HS-5 (cell line): Measurements from ENCODE around the gene CALR.
"Not testable (repeated sequence)": the region's sequence is repeated elsewhere in the genome, so short reads cannot be mapped to it uniquely, and the experiment has no call there.

Source experiments
- DNase-seq: peaks from one replicate; pipeline ENCODE4 v3.0.0-alpha.2; 2012; ENCODE audit warnings: low read depth

Gene CALR

DNA sequence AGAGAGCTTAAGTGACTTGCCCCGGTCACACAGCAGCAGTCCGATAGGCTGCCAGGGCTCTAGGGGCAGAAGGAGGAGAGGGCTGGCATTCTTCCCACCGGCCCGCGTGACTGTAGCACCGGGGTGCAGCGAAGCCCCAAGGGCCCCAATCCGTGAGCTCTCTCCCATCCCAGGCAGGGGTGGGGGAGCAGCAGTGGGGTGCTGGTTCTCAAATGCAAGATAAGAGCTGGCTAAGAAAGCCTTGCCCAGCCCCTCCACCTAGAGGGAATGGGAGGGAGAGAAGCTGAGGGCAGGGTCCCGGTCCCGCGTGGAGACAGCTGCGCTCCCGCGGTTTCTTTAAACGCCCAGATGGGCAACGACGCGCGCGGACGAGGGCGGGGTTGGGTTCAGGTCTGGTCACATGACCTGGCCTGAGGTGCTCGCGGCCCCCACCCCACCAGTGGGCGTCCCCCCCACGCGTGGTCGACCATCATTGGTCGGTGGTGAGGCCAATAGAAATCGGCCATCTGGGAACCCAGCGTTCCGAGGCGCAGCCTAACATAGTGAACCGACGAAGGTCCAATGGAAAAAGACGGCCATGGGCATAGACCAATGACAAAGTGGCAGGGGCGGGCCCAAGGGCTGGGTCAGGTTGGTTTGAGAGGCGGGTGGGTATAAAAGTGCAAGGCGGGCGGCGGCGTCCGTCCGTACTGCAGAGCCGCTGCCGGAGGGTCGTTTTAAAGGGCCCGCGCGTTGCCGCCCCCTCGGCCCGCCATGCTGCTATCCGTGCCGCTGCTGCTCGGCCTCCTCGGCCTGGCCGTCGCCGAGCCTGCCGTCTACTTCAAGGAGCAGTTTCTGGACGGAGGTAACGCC, at the start of gene CALR:
CALR (plus strand) TSS at position 683 of the 852 bp plus-strand sequence; CDS start at position 754, 71 bp downstream.
- peak; percentile 100 for DNase-seq

GRCh38 chr19:12890299-12890786, 48.1 kb upstream of the CALR start:
- DNase-seq: not testable (repeated sequence)

GRCh38 chr19:12890787-12891552, 47.4 kb upstream of the CALR start, which contains the start of gene GCDH:
TSS of gene GCDH (plus strand) at chr19:12891160. CDS start at chr19:12891305, 145 bp downstream.
- DNase-seq: peak; percentile 96

GRCh38 chr19:12891553-12892021, 46.8 kb upstream of the CALR start:
- DNase-seq: no peak

DNA sequence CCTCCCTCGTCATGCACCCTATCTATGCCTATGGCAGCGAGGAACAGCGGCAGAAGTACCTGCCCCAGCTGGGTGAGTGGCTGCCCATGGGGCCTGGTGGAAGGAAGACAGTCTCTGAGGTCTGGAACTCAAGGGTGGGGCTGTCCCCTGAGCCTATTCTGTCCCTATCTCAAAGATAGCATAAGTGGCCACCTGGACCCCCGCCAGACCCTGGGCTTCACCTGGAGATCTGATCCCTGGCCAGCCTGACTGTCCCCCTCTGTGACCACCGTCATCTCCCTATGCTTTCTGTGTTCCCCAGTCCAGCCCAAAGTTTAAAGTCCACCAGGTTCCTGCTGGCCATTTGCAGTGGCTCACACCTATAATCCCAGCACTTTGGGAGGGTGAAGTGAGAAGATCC, 44.8 kb upstream of the CALR start:
- no peak for DNase-seq

- no peak for DNase-seq
Observed at GRCh38 chr19:12896460-12896859, 41.9 kb upstream of the CALR start.

- no peak for DNase-seq
Observed at GRCh38 chr19:12899891-12900518, 38.4 kb upstream of the CALR start.

- DNase-seq: no peak
Observed at GRCh38 chr19:12907166-12907565, 31.2 kb upstream of the CALR start.

GRCh38 chr19:12912571-12912970, 25.8 kb upstream of the CALR start:
- DNase-seq: no peak

GRCh38 chr19:12913011-12913561, 25.3 kb upstream of the CALR start:
- DNase-seq: no peak

- no peak for DNase-seq
Observed at GRCh38 chr19:12913851-12914690, 24.3 kb upstream of the CALR start.

GRCh38 chr19:12915860-12916259, 22.5 kb upstream of the CALR start:
- DNase-seq: not testable (repeated sequence)

DNA sequence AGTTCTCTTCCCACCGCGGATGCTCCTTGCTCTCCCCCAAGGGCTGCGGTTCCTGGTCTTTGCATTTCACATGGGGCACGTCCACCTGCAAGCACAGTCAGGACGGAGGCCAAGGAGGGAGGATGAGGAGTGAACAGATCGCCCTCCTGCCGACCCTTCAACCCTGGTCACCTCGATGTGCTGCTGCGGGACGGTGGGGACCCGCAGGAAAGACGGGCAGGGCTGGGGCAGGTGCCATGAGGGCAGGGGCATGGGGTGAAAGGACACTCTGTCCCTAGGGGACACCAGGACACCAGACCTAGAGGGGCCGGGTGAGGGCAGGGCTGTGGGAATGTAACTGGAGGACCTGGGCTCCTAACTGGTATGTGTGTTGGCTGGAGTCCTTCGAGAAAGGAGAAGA, 20.2 kb upstream of the CALR start:
- no peak for DNase-seq

DNA sequence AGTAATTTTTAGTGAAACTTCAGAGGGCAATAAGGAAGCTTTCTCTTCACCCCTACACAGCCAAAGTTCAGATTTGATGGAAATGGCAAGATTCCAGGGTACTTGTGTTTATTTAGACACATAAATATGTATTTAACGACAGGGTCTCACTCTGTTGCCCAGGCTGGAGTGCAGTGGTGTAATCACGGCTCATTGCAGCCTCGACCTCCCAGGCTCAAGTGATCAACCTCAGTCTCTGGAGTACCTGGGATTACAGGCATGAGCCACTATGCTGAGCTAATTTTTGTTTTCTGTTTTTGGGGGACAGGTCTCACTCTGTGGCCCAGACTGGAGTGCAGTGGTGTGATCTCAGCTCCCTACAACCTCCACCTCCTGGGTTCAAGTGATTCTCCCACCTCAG, 17.4 kb upstream of the CALR start:
- DNase-seq: no peak

DNA sequence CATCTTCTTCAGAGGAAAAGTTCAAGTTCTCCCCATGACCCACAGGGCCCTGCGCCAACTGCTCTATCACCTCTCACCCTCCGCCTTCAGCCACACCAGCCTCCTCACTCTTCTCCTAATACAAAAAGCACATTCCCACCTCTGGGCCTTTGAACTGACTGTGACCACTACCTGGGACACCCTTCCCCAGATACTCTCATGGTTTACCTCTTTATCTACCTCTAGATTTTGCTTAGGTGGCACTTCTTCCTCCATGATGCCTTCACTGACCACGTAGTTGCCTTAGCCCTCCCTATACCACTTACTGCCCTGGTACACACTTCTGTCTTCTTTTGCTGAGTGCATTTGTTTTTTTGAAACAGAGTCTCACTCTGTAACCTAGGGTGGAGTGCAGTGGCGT, 15.4 kb upstream of the CALR start:
- no peak for DNase-seq

DNA sequence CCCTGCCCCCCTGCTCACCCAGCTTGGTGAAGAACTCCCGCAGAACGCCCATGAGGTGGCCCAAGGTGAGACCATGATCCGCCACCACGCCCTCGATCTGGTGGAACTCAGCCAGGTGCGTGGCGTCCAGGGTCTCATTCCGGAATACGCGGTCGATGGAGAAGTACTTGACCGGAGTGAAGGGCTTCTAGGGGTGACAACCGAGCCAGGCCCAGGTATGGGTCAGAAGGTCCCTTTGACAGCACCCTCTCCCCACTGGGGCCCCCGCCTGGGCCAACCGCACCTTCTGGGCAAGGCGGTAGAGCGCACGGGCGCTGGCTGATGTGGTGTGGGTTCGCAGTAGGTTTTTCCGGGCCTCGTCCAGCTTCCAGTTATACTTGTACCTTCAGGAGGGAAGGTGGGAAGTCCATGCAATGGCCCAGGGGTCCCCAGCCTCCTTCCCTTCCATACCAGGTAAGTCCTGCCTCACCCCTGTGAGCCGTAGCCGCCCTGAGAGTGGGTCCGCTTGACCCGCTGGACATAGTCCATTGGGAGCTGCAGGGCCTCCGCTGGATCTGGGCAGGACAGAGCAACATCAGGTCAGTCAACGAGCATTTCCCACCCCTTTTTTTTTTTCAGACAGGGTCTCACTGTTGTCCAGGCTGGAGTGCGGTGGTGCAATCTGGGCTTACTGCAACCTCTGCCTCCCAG, 13.6 kb upstream of the CALR start:
- DNase-seq: no peak

DNA sequence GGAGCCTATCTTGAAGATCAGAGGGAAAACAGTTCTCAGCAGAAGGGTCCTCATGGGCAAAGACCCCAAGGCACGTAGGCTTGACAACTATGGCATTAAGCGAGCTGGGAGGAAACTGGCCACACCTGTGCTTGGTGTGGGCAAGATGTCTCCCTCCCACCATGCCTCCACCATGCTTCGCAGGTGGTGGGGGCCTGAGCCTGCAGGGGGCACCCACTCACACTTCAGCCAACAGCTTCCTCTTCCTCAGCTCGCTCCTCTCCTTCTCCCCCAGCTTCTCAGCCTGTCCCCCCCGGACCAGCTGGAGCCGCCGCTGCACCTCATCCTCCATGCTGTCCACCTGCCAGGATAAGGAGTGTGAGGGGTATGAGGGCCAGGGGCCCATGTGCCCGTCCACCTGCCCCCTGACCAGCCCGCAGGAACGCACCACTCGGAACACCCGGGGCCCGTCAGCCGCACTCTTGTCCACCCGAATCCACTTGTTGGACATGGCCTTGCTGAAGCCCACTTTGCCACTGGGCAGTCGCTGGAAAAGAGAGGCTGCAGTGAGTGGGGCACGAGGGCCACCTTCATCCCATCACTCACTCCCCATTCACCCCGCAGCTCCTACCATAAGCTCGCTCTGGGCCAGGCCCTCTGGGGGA, 8.3 kb upstream of the CALR start:
- no peak for DNase-seq

DNA sequence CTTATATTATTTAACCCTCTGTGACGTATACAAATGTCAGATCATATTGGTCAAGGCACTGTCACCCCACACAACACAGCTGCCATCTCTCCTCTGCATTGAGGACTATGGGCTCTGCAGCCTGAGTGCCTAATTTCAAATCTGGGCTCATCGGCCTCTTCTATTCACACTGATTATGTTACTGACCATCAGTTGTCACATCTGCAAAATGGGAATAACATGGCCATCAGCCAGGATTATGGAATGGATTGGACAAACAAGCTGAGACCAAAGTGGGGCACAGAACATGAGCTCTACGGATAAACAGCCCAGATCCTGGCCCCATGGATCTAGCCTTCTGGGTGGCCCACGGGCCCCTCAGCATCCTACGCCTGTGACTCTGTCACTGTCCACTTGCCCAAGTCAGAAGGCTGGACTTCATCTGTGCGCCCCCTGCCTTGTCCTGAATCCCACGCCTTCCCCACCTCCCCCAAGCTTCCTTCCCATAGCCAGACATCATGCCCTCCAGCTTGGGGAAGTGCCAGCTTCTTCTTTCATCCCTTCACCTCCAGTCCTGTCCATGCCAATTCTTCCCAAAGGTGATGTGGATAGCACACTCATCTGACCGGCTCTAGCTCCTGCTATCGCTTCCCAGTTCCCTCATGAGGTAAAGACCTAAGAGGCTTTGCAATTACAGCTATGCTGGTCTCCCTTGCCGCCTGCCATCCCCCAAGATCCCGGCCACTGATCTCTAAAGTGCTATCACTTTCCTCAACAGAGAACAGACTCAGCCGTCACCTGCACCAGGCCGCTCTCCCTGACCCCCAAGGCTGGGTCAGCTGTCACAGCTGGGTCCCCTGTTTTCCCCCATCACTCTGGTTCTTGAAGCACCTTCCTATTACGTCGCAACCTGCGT, 5.8 kb upstream of the CALR start:
- no peak for DNase-seq
